Measurements from ENCODE around the gene KPNA2.
"Not testable (repeated sequence)": the region's sequence is repeated elsewhere in the genome, so short reads cannot be mapped to it uniquely, and the experiment has no call there.

DNA sequence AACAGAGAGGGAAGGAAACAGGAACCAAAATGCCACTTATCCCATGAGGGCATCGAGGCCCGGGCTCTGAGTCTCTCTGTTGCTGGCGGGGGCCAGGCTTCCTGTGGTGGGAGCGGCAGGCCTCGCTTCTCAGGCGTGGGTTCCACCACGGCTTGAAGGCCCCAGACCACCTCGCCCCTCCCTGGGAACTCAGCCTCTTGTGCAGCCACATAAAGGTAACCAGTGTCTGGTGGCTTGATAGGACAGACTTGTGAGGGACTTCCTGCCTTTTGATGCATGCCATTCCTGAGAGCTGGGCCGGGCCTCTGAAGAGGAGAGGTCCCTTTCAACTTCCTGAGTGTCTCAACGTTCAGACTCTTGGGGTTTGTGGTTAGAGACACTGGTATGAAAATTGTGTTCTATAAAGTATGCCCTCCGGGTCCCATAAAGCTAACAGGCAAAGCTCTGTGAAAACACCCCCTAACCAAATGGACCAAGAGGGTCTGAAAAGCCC, 51.6 kb downstream of the KPNA2 start:
- TF ChIP-seq, protein P1, sequence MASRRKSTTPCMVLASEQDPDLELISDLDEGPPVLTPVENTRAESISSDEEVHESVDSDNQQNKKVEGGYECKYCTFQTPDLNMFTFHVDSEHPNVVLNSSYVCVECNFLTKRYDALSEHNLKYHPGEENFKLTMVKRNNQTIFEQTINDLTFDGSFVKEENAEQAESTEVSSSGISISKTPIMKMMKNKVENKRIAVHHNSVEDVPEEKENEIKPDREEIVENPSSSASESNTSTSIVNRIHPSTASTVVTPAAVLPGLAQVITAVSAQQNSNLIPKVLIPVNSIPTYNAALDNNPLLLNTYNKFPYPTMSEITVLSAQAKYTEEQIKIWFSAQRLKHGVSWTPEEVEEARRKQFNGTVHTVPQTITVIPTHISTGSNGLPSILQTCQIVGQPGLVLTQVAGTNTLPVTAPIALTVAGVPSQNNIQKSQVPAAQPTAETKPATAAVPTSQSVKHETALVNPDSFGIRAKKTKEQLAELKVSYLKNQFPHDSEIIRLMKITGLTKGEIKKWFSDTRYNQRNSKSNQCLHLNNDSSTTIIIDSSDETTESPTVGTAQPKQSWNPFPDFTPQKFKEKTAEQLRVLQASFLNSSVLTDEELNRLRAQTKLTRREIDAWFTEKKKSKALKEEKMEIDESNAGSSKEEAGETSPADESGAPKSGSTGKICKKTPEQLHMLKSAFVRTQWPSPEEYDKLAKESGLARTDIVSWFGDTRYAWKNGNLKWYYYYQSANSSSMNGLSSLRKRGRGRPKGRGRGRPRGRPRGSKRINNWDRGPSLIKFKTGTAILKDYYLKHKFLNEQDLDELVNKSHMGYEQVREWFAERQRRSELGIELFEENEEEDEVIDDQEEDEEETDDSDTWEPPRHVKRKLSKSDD (CRISPR knock-in tag; IDR thresholded peaks at IDR 0.05; ENCODE audit: low read depth): not testable (repeated sequence)
- TF ChIP-seq KMT2B (CRISPR knock-in tag; IDR thresholded peaks at IDR 0.05); RAD21 (CRISPR knock-in tag; IDR thresholded peaks at IDR 0.05); TOE1 (CRISPR knock-in tag; IDR thresholded peaks at IDR 0.05); ZNF510 (CRISPR knock-in tag; IDR thresholded peaks at IDR 0.05; ENCODE audit: low read depth); ZNF792 (CRISPR knock-in tag; IDR thresholded peaks at IDR 0.05); ZFP62 (CRISPR knock-in tag; IDR thresholded peaks at IDR 0.05); ARID2 (CRISPR knock-in tag; IDR thresholded peaks at IDR 0.05; ENCODE audit: borderline replicate concordance); JUN (CRISPR knock-in tag; IDR thresholded peaks at IDR 0.05); TP53 (CRISPR knock-in tag; conservative IDR thresholded peaks at IDR 0.05); MYC (CRISPR knock-in tag; IDR thresholded peaks at IDR 0.05; ENCODE audit: borderline replicate concordance); TAF1 (CRISPR knock-in tag; IDR thresholded peaks at IDR 0.05): not testable (repeated sequence)
- TF ChIP-seq, protein P2, sequence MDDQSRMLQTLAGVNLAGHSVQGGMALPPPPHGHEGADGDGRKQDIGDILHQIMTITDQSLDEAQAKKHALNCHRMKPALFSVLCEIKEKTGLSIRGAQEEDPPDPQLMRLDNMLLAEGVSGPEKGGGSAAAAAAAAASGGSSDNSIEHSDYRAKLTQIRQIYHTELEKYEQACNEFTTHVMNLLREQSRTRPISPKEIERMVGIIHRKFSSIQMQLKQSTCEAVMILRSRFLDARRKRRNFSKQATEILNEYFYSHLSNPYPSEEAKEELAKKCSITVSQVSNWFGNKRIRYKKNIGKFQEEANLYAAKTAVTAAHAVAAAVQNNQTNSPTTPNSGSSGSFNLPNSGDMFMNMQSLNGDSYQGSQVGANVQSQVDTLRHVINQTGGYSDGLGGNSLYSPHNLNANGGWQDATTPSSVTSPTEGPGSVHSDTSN (CRISPR knock-in tag; IDR thresholded peaks at IDR 0.05; ENCODE audit: borderline replicate concordance): not testable (repeated sequence)
- TF ChIP-seq, protein P3, sequence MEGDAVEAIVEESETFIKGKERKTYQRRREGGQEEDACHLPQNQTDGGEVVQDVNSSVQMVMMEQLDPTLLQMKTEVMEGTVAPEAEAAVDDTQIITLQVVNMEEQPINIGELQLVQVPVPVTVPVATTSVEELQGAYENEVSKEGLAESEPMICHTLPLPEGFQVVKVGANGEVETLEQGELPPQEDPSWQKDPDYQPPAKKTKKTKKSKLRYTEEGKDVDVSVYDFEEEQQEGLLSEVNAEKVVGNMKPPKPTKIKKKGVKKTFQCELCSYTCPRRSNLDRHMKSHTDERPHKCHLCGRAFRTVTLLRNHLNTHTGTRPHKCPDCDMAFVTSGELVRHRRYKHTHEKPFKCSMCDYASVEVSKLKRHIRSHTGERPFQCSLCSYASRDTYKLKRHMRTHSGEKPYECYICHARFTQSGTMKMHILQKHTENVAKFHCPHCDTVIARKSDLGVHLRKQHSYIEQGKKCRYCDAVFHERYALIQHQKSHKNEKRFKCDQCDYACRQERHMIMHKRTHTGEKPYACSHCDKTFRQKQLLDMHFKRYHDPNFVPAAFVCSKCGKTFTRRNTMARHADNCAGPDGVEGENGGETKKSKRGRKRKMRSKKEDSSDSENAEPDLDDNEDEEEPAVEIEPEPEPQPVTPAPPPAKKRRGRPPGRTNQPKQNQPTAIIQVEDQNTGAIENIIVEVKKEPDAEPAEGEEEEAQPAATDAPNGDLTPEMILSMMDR (CRISPR knock-in tag; IDR thresholded peaks at IDR 0.05): not testable (repeated sequence)

Measured in HepG2 (cell line).